ENCODE data around the gene ZNF575.

DNA sequence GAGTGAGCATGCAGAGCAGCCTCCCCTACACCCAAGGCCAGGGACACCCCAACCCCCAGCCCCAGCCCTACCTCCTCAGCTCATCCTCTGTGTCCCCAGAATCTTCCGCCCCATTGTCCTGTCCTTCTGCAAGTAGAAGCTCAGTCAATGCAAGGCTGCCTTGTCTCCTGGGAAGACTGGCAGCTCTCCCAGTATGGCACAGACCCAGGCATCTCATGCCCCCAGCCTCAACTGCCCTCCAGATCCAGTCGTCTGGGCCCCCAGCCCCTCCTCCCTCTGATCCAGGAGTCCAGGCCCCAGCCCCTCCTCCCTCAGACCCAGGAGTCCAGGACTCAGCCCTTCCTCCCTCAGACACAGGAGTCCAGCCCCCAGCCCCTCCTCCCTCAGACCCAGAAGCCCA is 13.0 kb downstream of the ZNF575 start:
- TF ChIP-seq EZH2 (IDR thresholded peaks at IDR 0.05; ENCODE audit: low read depth, unreplicated experiment) (no peak), EZH2phosphoT487 (IDR thresholded peaks at IDR 0.05; ENCODE audit: unreplicated experiment) (no peak), STAT1 (IDR thresholded peaks at IDR 0.05; ENCODE audit: unreplicated experiment) (no peak)
- TF ChIP-seq, protein P1, sequence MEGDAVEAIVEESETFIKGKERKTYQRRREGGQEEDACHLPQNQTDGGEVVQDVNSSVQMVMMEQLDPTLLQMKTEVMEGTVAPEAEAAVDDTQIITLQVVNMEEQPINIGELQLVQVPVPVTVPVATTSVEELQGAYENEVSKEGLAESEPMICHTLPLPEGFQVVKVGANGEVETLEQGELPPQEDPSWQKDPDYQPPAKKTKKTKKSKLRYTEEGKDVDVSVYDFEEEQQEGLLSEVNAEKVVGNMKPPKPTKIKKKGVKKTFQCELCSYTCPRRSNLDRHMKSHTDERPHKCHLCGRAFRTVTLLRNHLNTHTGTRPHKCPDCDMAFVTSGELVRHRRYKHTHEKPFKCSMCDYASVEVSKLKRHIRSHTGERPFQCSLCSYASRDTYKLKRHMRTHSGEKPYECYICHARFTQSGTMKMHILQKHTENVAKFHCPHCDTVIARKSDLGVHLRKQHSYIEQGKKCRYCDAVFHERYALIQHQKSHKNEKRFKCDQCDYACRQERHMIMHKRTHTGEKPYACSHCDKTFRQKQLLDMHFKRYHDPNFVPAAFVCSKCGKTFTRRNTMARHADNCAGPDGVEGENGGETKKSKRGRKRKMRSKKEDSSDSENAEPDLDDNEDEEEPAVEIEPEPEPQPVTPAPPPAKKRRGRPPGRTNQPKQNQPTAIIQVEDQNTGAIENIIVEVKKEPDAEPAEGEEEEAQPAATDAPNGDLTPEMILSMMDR (conservative IDR thresholded peaks at IDR 0.05; ENCODE audit: low read depth in 2 of 2) = no peak

Measured in GM23338 (cell line).